Gastrocnemius medialis (tissue), 4 donors: ENCODE results near the gene EPHA4. TPM values are rescaled to one million over a fixed set of nuclear protein-coding genes. Genes with fewer than 3 reads are reported as not detected.
A peak's percentile ranks its signal among the peaks of the same experiment; 100 is the strongest.

Experiments used
- ATAC-seq, 2 donors: fragments of 150-250 bp; one replicate each; pipeline ENCODE4 v1.9.1; 2016
- DNase-seq, 2 donors: peaks; one replicate each; pipeline ENCODE4 v3.0.0-alpha.2; 2019
- H3K27ac ChIP-seq, 4 donors: fragments of 200-600 bp; sonication (generic); 1 replicate in 1 of 4; 2 replicates in 3 of 4; pipeline ENCODE4 v1.5.1; 2016 to 2018; ENCODE audit warnings: mild to moderate bottlenecking in 2 of 4, moderate library complexity in 1 of 4
- H3K27me3 ChIP-seq, 3 donors: fragments of 200-600 bp; sonication (generic) in 2 of 3; 1 replicate in 1 of 3; 2 replicates in 2 of 3; pipeline versions ENCODE4 v1.5.1 to v1.6.0; 2016 to 2019; ENCODE audit warnings: mild to moderate bottlenecking in 1 of 3, moderate library complexity in 1 of 3
- H3K36me3 ChIP-seq, 2 donors: fragments of 200-600 bp; sonication (generic) in 1 of 2; one replicate each; pipeline ENCODE4 v1.5.1; 2017 to 2018
- H3K4me1 ChIP-seq, 2 donors: fragments of 200-600 bp; sonication (generic) in 1 of 2; one replicate each; pipeline ENCODE4 v1.5.1; 2016 to 2017; ENCODE audit warnings: mild to moderate bottlenecking in 2 of 2
- H3K4me3 ChIP-seq, 4 donors: fragments of 200-600 bp; sonication (generic) in 3 of 4; 1 replicate in 1 of 4; 2 replicates in 3 of 4; pipeline ENCODE4 v1.5.1; 2016 to 2019; ENCODE audit warnings: mild to moderate bottlenecking in 2 of 4
- H3K9me3 ChIP-seq, 3 donors: fragments of 200-600 bp; sonication (generic) in 2 of 3; 1 replicate in 1 of 3; 2 replicates in 2 of 3; pipeline ENCODE4 v1.5.1; 2016 to 2019
- CTCF ChIP-seq, 5 experiments: fragments of 450-650 bp in 3 of 5; fragments of 200-600 bp in 2 of 5; sonication (generic) in 2 of 5; IDR thresholded peaks in 4 of 5; conservative IDR thresholded peaks in 1 of 5; 1 replicate in 4 of 5; 2 replicates in 1 of 5; pipeline ENCODE4 v1.5.1; 2016 to 2019; ENCODE audit warnings: antibody characterized with exemption in 5 of 5, mild to moderate bottlenecking in 3 of 5, moderate library complexity in 3 of 5
- POLR2A ChIP-seq, 2 donors: fragments of 450-650 bp; IDR thresholded peaks; one replicate each; pipeline ENCODE4 v1.6.1; 2017; ENCODE audit warnings: antibody characterized with exemption in 2 of 2, mild to moderate bottlenecking in 2 of 2, moderate library complexity in 2 of 2
- in situ Hi-C, 4 donors: fragments of 200-750 bp; cut with MboI; loops; one replicate each; pipeline versions ENCODE4 v1.15.0 to v1.8.0; 2017; ENCODE audit warnings: low sequenced_read_pairs in 4 of 4
- intact Hi-C: fragments of 100-400 bp; cut with DNase I; formaldehyde crosslinking; loops from one replicate; pipeline ENCODE4 v1.15.1; 2023; ENCODE audit warnings: low total_unique reads
- total RNA-seq, 4 donors: library from RNA; depleted of rRNA; stranded (reverse); fragments of >200 nt; gene quantifications; one replicate each; pipeline versions ENCODE4 v1.1.0 to v1.2.3, GENCODE V29; 2016

EPHA4 gene
- total RNA-seq, 4 donors from 2014 or later = 6.3 to 18.8 (median 13.0) TPM

- ATAC-seq (no peak), DNase-seq (no peak)
- intact Hi-C loops = loop anchor here (5.0 kb wide), 1 partner anchor 53 kb away; no protein-coding TSS in a partner anchor
- Histone ChIP-seq H3K36me3 (no peaks in the 10 kb centered on the region), H3K27me3 (no peaks in the 10 kb centered on the region), H3K9me3 (no peaks in the 10 kb centered on the region), H3K4me1 (peaks cover 15 to 20% of the 10 kb centered on the region in 2 donors), H3K4me3 (no peak overlapping the region), H3K27ac (no peak overlapping the region)
- TF ChIP-seq POLR2A (IDR thresholded peaks at IDR 0.05) (no peak), CTCF (IDR thresholded peaks at IDR 0.05 in 4 of 5, conservative IDR thresholded peaks at IDR 0.05 in 1 of 5) (no peak)
- in situ Hi-C loops = no loop called here
These were observed 68.1 kb downstream of the EPHA4 start for GRCh38 chr2:221503965-221504364.

GRCh38 chr2:221502270-221503010, 69.7 kb downstream of the EPHA4 start:
- ATAC-seq = no peak
- Histone ChIP-seq H3K9me3 (no peaks in the 10 kb centered on the region), H3K27ac (no peak overlapping the region), H3K36me3 (no peaks in the 10 kb centered on the region), H3K4me1 (peaks cover 15 to 20% of the 10 kb centered on the region in 2 donors), H3K4me3 (no peak overlapping the region), H3K27me3 (no peaks in the 10 kb centered on the region)
- intact Hi-C loops = loop anchor here (5.0 kb wide), 1 partner anchor 55 kb away; no protein-coding TSS in a partner anchor
- in situ Hi-C loops = no loop called here
- no peak for DNase-seq
- TF ChIP-seq CTCF (IDR thresholded peaks at IDR 0.05 in 4 of 5, conservative IDR thresholded peaks at IDR 0.05 in 1 of 5) = no peak
- TF ChIP-seq POLR2A (IDR thresholded peaks at IDR 0.05) = no peak

- Histone ChIP-seq H3K9me3 (no peaks in the 10 kb centered on the region), H3K27me3 (no peaks in the 10 kb centered on the region), H3K36me3 (no peaks in the 10 kb centered on the region), H3K4me3 (no peak overlapping the region), H3K27ac (no peak overlapping the region), H3K4me1 (peaks cover 15 to 20% of the 10 kb centered on the region in 2 donors)
- TF ChIP-seq POLR2A (IDR thresholded peaks at IDR 0.05) = no peak
- TF ChIP-seq CTCF (IDR thresholded peaks at IDR 0.05 in 4 of 5, conservative IDR thresholded peaks at IDR 0.05 in 1 of 5) = no peak
- DNase-seq (no peak), ATAC-seq (no peak)
- intact Hi-C loops = loop anchor here (5.0 kb wide), 1 partner anchor 55 kb away; no protein-coding TSS in a partner anchor
- in situ Hi-C loops = no loop called here
These were observed 70.2 kb downstream of the EPHA4 start for GRCh38 chr2:221501883-221502269.

- no peaks in the 10 kb centered on the region for H3K27me3 ChIP-seq
- intact Hi-C loops = loop anchor here (5.0 kb wide), 1 partner anchor 56 kb away; no protein-coding TSS in a partner anchor
- peak in 1 of 2 donors; percentile 62 for ATAC-seq
- H3K36me3 ChIP-seq = no peaks in the 10 kb centered on the region
- H3K27ac ChIP-seq = no peak overlapping the region
- H3K4me3 ChIP-seq = peak overlapping the region in 3 of 4 donors; percentile 4 to 20 (median 11)
- in situ Hi-C loops = no loop called here
- H3K4me1 ChIP-seq = peaks cover 15 to 20% of the 10 kb centered on the region in 2 donors
- no peak for DNase-seq
- H3K9me3 ChIP-seq = no peaks in the 10 kb centered on the region
- TF ChIP-seq CTCF (IDR thresholded peaks at IDR 0.05 in 4 of 5, conservative IDR thresholded peaks at IDR 0.05 in 1 of 5) (no peak), POLR2A (IDR thresholded peaks at IDR 0.05) (no peak)
These were observed 70.8 kb downstream of the EPHA4 start for GRCh38 chr2:221501210-221501882.
